Hematopoietic multipotent progenitor cell treated with erythropoietin and hydrocortisone succinate and interleukin-3 and kit ligand, for 4 days (in vitro differentiated cells): Measurements from ENCODE around the gene KCNJ13.
A peak's percentile ranks its signal among the peaks of the same experiment; 100 is the strongest.

Experiments used
- DNase-seq: peaks from one replicate; pipeline ENCODE4 v3.0.0-alpha.2; 2015

Gene KCNJ13

GRCh38 chr2:232776435-232776834, at the start of gene KCNJ13:
Gene KCNJ13, minus strand, starts transcription at chr2:232776565. Its CDS starts 5,203 bp downstream, at chr2:232771362.
- DNase-seq = no peak

GRCh38 chr2:232817756-232818155, 41.4 kb upstream of the KCNJ13 start:
- no peak for DNase-seq

GRCh38 chr2:232816657-232817056, 40.3 kb upstream of the KCNJ13 start:
- DNase-seq = no peak

GRCh38 chr2:232815569-232815968, 39.2 kb upstream of the KCNJ13 start:
- no peak for DNase-seq

GRCh38 chr2:232810444-232810843, 34.1 kb upstream of the KCNJ13 start:
- DNase-seq = no peak

- peak; percentile 13 for DNase-seq
Measured at GRCh38 chr2:232809349-232810124, 33.2 kb upstream of the KCNJ13 start.

- peak; percentile 58 for DNase-seq
Measured at GRCh38 chr2:232802091-232802490, 25.7 kb upstream of the KCNJ13 start.

- DNase-seq = no peak
Measured at GRCh38 chr2:232800166-232800565, 23.8 kb upstream of the KCNJ13 start.

- no peak for DNase-seq
Measured at GRCh38 chr2:232798187-232798586, 21.8 kb upstream of the KCNJ13 start.

- no peak for DNase-seq
Measured at GRCh38 chr2:232795920-232796319, 19.6 kb upstream of the KCNJ13 start.

- DNase-seq = no peak
Measured at GRCh38 chr2:232794981-232795380, 18.6 kb upstream of the KCNJ13 start.

- DNase-seq = no peak
Measured at GRCh38 chr2:232793271-232793670, 16.9 kb upstream of the KCNJ13 start.

GRCh38 chr2:232791518-232791917, 15.2 kb upstream of the KCNJ13 start:
- no peak for DNase-seq

GRCh38 chr2:232789082-232789481, 12.7 kb upstream of the KCNJ13 start:
- DNase-seq = no peak

GRCh38 chr2:232787806-232788205, 11.4 kb upstream of the KCNJ13 start:
- no peak for DNase-seq

GRCh38 chr2:232783278-232783677, 6.9 kb upstream of the KCNJ13 start:
- DNase-seq = no peak

GRCh38 chr2:232781765-232782164, 5.4 kb upstream of the KCNJ13 start:
- peak; percentile 58 for DNase-seq

- DNase-seq = no peak
Measured at GRCh38 chr2:232779934-232780333, 3.6 kb upstream of the KCNJ13 start.

GRCh38 chr2:232779465-232779864, 3.1 kb upstream of the KCNJ13 start:
- no peak for DNase-seq

GRCh38 chr2:232777276-232777675, 911 bp upstream of the KCNJ13 start:
- DNase-seq = no peak

- no peak for DNase-seq
Measured at GRCh38 chr2:232773815-232774214, 2.5 kb downstream of the KCNJ13 start.

- DNase-seq = no peak
Measured at GRCh38 chr2:232772531-232772930, 3.8 kb downstream of the KCNJ13 start.

GRCh38 chr2:232771870-232772269, 4.5 kb downstream of the KCNJ13 start:
- DNase-seq = no peak

- DNase-seq = no peak
Measured at GRCh38 chr2:232770207-232770606, 6.2 kb downstream of the KCNJ13 start.

GRCh38 chr2:232767866-232768265, 8.5 kb downstream of the KCNJ13 start:
- no peak for DNase-seq
